K562 (cell line): Measurements from ENCODE around the gene NRN1L. TPM values are rescaled to one million over a fixed set of nuclear protein-coding genes. Genes with fewer than 3 reads are reported as not detected.

ENCODE experiments used
- BDP1 ChIP-seq: IDR thresholded peaks from 3 replicates; pipeline ENCODE4 v1.6.1; 2011; ENCODE audit not compliant: insufficient read length, insufficient read depth
- HLTF ChIP-seq: fragments of 450-650 bp; IDR thresholded peaks from 2 replicates; pipeline ENCODE4 v1.6.1; 2016
- KDM5B ChIP-seq: fragments of 200-600 bp; sonication (generic); IDR thresholded peaks from 2 replicates; pipeline ENCODE4 v1.6.1; 2012; ENCODE audit warnings: low read depth, mild to moderate bottlenecking, moderate library complexity, low read length, control low read depth, inconsistent platforms; ENCODE audit not compliant: insufficient replicate concordance
- NCOA1 ChIP-seq: fragments of 450-650 bp; IDR thresholded peaks from 2 replicates; pipeline ENCODE4 v1.6.1; 2016; ENCODE audit warnings: low read depth
- NCOA4 ChIP-seq: fragments of 450-650 bp; IDR thresholded peaks from 2 replicates; pipeline ENCODE4 v1.6.1; 2018; ENCODE audit warnings: mild to moderate bottlenecking; ENCODE audit not compliant: partially characterized antibody
- NEUROD1 ChIP-seq: fragments of 150-350 bp; IDR thresholded peaks from 2 replicates; pipeline ENCODE4 v1.6.1; 2014; ENCODE audit warnings: borderline replicate concordance, low read length, low read depth; ENCODE audit not compliant: partially characterized antibody
- NR1H2 ChIP-seq: sonication (generic); formaldehyde crosslinking; IDR thresholded peaks from 2 replicates; pipeline ENCODE4 v1.4.0; 2020; ENCODE audit warnings: mild to moderate bottlenecking, missing genetic modification reagents
- NR2C1 ChIP-seq, 2 experiments: fragments of 450-650 bp; IDR thresholded peaks; 2 replicates each; pipeline ENCODE4 v1.6.1; 2017; ENCODE audit warnings: mild to moderate bottlenecking in 2 of 2, antibody characterized with exemption in 1 of 2, inconsistent platforms in 1 of 2, missing compliant biosample characterization in 1 of 2, missing genetic modification characterization in 1 of 2
- NR4A1 ChIP-seq, 2 experiments: fragments of 250-450 bp in 1 of 2; fragments of 450-650 bp in 1 of 2; sonication (Bioruptor Pico) in 1 of 2; IDR thresholded peaks; 2 replicates each; pipeline versions ENCODE4 v1.4.0 to v1.6.1; 2016 to 2020; ENCODE audit warnings: mild to moderate bottlenecking in 2 of 2, missing compliant biosample characterization in 1 of 2, missing genetic modification characterization in 1 of 2, moderate library complexity in 1 of 2
- PHTF2 ChIP-seq: fragments of 250-450 bp; sonication (Bioruptor Pico); IDR thresholded peaks from 2 replicates; pipeline ENCODE4 v1.5.0; 2021; ENCODE audit warnings: mild to moderate bottlenecking
- PURB ChIP-seq: sonication (generic); formaldehyde crosslinking; IDR thresholded peaks from 2 replicates; pipeline ENCODE4 v1.9.0; 2021; ENCODE audit warnings: low read depth, mild to moderate bottlenecking, missing genetic modification reagents
- TFAP4 ChIP-seq: sonication (generic); formaldehyde crosslinking; IDR thresholded peaks from 2 replicates; pipeline ENCODE4 v1.8.0; 2022; ENCODE audit warnings: missing genetic modification reagents, mild to moderate bottlenecking, moderate library complexity, borderline replicate concordance
- ZBED1 ChIP-seq: IDR thresholded peaks from 2 replicates; pipeline ENCODE4 v1.6.1; 2014
- ZNF217 ChIP-seq: sonication (generic); formaldehyde crosslinking; IDR thresholded peaks from 2 replicates; pipeline ENCODE4 v1.8.0; 2022; ENCODE audit warnings: mild to moderate bottlenecking, missing genetic modification reagents
- polyA plus RNA-seq, 8 experiments: library from polyadenylated mRNA; depleted of rRNA in 4 of 8; stranded (reverse) in 5 of 8; unstranded in 3 of 8; fragments of >200 nt; fragmentation: Nextera tagmentation in 2 of 8; fragmentation: Illumina TruSeq in 1 of 8; extraction: Ambion mirVana in 2 of 8; extraction: Trizol in 1 of 8; gene quantifications; 2 replicates each; pipeline versions ENCODE4 v1.2.1 to v1.2.3, GENCODE V29; 2011 to 2014; ENCODE audit warnings: inconsistent platforms in 1 of 8, missing spikeins in 1 of 8
- total RNA-seq, 7 experiments: library from RNA; depleted of rRNA in 6 of 7; stranded (reverse); fragments of >200 nt in 6 of 7; fragmentation: Illumina TruSeq in 2 of 7; extraction: Trizol in 2 of 7; gene quantifications; 2 replicates each; pipeline versions ENCODE4 v1.2.1 to v1.2.3, GENCODE V29; 2011 to 2021; ENCODE audit warnings: low replicate concordance in 1 of 7
- TF ChIP-seq, protein P1 (sequence below): fragments of 450-650 bp; IDR thresholded peaks from 2 replicates; pipeline ENCODE4 v1.6.1; 2014; ENCODE audit warnings: low read depth, mild to moderate bottlenecking, moderate library complexity, borderline replicate concordance
- TF ChIP-seq, protein P2 (sequence below), 2 experiments: fragments of 150-350 bp in 1 of 2; IDR thresholded peaks; 2 replicates each; pipeline ENCODE4 v1.6.1; 2012 to 2016; ENCODE audit warnings: low read depth in 2 of 2, low read length in 2 of 2, mild to moderate bottlenecking in 1 of 2, moderate library complexity in 1 of 2
- TF ChIP-seq, protein P3 (sequence below): fragments of 250-450 bp; sonication (Bioruptor Pico); IDR thresholded peaks from 2 replicates; pipeline ENCODE4 v1.9.0; 2021; ENCODE audit warnings: mild to moderate bottlenecking, inconsistent platforms
- TF ChIP-seq, protein P4 (sequence below): fragments of 450-650 bp; formaldehyde crosslinking; IDR thresholded peaks from 2 replicates; pipeline ENCODE4 v1.4.0; 2022; ENCODE audit warnings: mild to moderate bottlenecking, moderate library complexity

NRN1L gene
- total and polyA plus RNA-seq, 9 of the 15 experiments (the other 6 are each of a cell fraction or from before 2014, with no cell fraction given), result 0.22 to 0.86 (median 0.61) TPM; not detected in 5

DNA sequence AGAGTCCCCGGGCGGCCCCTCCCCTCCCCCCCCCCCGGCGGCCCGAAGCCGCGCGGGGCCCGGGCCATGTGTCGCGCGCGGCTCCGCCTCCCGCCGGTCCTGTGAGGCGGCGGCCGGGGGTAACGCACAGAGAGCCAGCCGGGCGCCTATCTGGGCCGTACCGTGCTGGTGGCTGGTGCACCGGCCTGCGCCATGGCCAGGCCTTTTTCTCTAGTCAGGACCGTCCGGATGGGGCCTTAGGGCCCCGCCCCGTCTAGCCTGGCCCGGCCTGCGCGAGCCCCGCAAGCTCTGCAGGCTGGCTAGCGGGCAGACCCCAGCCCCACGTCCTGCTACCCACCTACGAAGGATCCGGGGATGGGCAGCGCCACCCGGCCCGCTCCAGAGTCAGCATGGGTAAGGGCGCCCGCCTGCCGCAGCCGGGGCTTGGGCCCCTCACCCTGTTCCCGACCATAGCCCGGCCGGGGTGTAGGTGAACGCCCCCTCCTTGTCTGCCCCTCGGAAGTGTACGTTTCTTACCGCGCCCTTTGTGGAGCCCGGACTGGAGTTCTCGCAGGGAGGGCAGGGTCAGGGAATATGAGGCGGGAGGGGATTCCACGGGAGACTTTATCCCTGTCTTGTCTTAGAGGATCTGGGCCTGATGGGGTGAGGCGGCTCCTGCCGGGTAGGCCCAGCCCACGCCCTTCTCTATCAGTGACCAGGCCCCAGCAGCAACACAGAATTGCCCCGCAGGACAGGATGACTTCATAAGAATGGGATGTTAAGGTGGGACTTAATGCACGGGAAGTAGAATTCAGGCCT lies 37.4 kb upstream of the NRN1L start, which contains the start of gene CENPT (continued):
- TF ChIP-seq, protein P1, sequence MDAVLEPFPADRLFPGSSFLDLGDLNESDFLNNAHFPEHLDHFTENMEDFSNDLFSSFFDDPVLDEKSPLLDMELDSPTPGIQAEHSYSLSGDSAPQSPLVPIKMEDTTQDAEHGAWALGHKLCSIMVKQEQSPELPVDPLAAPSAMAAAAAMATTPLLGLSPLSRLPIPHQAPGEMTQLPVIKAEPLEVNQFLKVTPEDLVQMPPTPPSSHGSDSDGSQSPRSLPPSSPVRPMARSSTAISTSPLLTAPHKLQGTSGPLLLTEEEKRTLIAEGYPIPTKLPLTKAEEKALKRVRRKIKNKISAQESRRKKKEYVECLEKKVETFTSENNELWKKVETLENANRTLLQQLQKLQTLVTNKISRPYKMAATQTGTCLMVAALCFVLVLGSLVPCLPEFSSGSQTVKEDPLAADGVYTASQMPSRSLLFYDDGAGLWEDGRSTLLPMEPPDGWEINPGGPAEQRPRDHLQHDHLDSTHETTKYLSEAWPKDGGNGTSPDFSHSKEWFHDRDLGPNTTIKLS, result no peak
- TF ChIP-seq BDP1 (no peak), ZBED1 (no peak), KDM5B (no peak), PHTF2 (CRISPR knock-in tag) (no peak), NEUROD1 (no peak), ZNF217 (CRISPR knock-in tag) (no peak), NR1H2 (no peak), NR2C1 (IDR thresholded peaks at IDR 0.05) (no peak), NR2C1 (tag; IDR thresholded peaks at IDR 0.05) (no peak), TFAP4 (CRISPR knock-in tag) (peak; percentile 41; the same call in 1 of the 2 replicates), NCOA1 (no peak), PURB (no peak), NR4A1 (CRISPR knock-in tag; IDR thresholded peaks at IDR 0.05) (no peak), NR4A1 (tag; IDR thresholded peaks at IDR 0.05) (no peak), HLTF (no peak), NCOA4 (no peak)
- TF ChIP-seq, protein P2, sequence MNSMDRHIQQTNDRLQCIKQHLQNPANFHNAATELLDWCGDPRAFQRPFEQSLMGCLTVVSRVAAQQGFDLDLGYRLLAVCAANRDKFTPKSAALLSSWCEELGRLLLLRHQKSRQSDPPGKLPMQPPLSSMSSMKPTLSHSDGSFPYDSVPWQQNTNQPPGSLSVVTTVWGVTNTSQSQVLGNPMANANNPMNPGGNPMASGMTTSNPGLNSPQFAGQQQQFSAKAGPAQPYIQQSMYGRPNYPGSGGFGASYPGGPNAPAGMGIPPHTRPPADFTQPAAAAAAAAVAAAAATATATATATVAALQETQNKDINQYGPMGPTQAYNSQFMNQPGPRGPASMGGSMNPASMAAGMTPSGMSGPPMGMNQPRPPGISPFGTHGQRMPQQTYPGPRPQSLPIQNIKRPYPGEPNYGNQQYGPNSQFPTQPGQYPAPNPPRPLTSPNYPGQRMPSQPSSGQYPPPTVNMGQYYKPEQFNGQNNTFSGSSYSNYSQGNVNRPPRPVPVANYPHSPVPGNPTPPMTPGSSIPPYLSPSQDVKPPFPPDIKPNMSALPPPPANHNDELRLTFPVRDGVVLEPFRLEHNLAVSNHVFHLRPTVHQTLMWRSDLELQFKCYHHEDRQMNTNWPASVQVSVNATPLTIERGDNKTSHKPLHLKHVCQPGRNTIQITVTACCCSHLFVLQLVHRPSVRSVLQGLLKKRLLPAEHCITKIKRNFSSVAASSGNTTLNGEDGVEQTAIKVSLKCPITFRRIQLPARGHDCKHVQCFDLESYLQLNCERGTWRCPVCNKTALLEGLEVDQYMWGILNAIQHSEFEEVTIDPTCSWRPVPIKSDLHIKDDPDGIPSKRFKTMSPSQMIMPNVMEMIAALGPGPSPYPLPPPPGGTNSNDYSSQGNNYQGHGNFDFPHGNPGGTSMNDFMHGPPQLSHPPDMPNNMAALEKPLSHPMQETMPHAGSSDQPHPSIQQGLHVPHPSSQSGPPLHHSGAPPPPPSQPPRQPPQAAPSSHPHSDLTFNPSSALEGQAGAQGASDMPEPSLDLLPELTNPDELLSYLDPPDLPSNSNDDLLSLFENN (IDR thresholded peaks at IDR 0.05; ENCODE audit: low read depth in 2 of 2, low read length in 2 of 2), result no peak
- TF ChIP-seq, protein P3, sequence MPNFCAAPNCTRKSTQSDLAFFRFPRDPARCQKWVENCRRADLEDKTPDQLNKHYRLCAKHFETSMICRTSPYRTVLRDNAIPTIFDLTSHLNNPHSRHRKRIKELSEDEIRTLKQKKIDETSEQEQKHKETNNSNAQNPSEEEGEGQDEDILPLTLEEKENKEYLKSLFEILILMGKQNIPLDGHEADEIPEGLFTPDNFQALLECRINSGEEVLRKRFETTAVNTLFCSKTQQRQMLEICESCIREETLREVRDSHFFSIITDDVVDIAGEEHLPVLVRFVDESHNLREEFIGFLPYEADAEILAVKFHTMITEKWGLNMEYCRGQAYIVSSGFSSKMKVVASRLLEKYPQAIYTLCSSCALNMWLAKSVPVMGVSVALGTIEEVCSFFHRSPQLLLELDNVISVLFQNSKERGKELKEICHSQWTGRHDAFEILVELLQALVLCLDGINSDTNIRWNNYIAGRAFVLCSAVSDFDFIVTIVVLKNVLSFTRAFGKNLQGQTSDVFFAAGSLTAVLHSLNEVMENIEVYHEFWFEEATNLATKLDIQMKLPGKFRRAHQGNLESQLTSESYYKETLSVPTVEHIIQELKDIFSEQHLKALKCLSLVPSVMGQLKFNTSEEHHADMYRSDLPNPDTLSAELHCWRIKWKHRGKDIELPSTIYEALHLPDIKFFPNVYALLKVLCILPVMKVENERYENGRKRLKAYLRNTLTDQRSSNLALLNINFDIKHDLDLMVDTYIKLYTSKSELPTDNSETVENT (CRISPR knock-in tag), result no peak
- TF ChIP-seq, protein P4, sequence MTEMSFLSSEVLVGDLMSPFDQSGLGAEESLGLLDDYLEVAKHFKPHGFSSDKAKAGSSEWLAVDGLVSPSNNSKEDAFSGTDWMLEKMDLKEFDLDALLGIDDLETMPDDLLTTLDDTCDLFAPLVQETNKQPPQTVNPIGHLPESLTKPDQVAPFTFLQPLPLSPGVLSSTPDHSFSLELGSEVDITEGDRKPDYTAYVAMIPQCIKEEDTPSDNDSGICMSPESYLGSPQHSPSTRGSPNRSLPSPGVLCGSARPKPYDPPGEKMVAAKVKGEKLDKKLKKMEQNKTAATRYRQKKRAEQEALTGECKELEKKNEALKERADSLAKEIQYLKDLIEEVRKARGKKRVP (CRISPR knock-in tag), result no peak
